GM21576 (cell line): ENCODE measurements around the gene DNAH1.

Source experiments
- ATAC-seq: cut with Tn5 transposase; IDR thresholded peaks from one replicate; pipeline ENCODE4 v1.9.1; 2021; ENCODE audit warnings: mild to moderate bottlenecking, moderate library complexity; ENCODE audit not compliant: unreplicated experiment

Gene DNAH1

DNA sequence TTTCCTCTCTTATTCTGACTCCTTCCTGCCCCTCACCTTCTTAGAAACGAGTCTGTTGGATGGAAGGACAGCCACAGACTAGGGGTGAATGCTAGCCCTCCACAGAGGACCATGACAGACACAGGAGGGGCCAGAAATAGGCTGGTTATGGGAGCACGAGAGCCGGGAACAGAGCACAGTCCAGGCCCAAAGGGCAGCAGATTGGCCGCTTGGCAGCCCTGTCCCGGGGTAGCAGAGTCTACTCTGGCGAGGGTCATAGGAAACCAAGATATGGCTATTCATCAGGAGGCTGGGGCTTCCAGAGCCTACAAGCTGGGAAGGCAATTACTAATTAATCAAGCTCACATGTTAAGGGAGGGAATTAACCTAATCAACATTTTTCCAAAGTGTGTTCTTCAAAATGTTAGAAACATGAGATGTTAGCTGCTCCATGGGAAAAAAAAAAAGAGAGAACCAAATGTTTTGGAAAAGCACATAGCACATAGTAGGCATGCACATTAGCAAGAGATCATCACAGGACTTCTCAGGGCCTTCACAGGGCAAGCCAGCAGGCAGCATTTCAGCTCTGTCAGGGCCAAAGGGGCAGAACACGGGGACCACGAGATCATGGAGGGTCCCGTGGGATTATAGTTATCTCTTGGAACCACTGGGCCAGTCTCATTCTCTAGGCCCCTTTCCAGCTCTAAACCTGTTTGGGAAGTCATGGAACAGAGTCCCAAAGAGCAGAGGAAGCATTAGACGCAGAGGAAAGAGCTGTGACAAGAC is 115.5 kb downstream of the DNAH1 start:
- ATAC-seq = no peak

DNA sequence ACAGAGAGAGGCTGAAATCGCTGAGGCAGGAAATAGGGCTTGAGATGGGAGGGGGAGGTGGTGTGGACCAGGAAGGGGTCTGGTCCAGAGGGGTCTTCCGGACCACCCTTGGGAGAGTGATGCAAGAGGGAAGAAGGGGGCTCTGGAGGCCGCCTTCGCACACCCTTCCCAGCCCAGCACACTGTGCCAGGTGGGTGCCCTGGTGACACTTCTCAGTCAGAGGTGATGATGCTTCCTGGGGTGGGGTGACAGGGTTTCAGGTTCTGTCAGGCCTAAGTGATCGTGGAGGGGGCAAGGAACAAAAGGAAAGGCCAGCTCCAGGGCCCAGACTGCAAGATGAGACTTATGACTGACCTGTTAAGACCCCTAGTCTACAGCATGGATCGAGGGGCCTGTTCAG is 116.1 kb downstream of the DNAH1 start:
- ATAC-seq = no peak

DNA sequence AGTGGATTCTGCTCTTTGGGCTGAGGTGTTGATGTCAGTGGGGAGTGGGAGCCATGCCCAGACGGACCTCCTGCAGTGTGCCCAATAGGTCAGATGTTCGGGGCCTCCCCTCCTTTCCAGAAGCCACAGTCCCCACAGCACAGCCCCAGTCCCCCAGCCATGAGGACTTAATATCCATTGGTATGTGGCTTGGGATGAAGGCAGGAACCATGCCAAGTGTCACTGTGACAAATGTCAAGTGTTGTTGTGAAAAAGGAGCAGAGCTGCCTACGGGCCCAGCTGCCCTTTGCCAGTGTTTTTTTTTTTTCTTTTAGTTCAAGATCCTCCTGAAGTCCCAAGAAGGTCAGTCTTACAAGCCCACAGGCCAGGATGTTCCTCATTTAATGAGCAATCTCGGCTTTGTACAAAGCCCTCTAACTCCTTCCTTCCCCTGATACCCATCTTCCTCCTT is 116.6 kb downstream of the DNAH1 start:
- no peak for ATAC-seq

DNA sequence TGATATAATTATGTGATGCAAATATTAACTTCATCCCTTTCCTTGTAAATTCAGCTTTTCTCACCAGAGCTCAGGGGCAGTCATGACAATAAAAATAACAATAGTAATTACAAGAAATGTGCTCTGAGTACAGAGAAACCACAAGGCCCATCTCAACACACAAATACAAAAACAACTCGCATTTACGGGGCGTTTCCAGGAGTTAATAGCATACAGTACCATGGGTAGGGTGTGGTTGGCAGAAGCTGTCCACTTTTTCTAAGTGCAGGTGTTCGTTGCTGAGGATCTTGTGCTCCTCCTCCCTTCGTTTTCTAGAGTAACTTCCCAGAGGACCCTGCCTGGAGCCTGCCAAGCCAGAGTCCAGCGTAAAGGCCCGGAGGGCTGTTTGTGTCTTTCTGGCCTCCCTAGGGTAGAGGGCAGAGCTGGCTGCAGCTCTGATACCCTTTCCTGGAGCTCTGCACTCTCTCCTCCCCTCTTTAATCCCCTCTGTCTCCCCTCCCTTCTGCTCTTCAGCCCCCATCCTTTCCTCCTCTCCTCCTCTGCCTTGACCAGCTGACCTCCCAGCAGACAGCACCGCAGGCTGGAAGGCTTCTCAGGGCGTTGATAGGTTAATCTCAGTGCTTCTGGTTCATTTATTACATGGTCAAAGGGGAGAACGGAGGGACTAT is 117.3 kb downstream of the DNAH1 start:
- ATAC-seq = no peak

DNA sequence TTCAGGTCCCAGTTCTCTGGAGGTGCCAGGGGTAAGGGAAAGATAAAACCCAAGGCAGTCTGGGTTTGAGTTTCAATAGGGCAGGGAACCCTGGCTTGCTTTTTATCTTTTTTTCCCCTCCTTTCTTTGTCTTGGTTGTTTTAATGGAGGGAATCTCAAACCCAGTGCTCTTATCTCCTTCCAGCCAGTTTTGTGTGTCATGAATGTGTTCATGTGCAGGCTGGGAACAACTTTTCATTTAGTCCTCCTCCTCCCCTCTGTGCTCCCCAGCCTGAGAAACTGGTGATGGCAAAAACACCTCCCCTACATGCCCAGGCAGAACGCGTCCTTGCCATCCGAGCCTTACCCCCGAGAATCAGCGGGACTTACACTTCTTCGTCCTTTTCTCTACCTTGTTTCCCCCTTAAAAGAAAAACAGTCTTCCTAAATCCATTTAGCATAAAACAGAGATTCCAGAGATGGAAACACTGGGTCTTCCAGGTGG is 117.9 kb downstream of the DNAH1 start:
- ATAC-seq = no peak

DNA sequence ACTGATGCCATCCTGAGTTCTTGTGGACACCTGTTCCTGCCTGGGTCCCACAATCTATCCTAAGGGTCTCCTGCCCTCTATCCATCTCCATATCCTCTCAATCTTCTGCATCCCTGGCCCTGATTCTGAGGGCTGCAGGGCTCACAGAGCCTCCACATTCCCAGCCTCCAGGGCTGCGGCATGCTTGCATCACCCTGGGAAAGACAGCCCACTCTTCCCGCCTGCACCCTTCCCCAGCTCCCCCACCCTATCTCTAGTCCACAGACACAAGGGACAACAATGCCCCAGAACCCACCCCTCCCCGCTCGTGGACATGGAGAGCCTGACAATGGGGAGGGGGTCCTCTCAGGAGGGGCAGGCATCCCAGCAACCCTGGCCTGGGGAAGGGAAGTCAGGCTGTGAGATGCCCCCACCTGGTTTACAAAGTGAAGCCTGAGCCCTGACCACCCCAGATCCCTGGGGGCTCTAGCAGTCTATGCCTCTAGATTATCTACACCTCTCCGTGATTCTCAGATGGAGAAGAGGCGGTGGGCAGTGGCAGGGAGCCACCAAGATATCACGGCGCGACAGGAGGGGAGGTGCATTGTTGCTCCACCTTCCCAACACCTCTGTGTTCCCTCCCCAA is 118.5 kb downstream of the DNAH1 start:
- ATAC-seq = no peak

DNA sequence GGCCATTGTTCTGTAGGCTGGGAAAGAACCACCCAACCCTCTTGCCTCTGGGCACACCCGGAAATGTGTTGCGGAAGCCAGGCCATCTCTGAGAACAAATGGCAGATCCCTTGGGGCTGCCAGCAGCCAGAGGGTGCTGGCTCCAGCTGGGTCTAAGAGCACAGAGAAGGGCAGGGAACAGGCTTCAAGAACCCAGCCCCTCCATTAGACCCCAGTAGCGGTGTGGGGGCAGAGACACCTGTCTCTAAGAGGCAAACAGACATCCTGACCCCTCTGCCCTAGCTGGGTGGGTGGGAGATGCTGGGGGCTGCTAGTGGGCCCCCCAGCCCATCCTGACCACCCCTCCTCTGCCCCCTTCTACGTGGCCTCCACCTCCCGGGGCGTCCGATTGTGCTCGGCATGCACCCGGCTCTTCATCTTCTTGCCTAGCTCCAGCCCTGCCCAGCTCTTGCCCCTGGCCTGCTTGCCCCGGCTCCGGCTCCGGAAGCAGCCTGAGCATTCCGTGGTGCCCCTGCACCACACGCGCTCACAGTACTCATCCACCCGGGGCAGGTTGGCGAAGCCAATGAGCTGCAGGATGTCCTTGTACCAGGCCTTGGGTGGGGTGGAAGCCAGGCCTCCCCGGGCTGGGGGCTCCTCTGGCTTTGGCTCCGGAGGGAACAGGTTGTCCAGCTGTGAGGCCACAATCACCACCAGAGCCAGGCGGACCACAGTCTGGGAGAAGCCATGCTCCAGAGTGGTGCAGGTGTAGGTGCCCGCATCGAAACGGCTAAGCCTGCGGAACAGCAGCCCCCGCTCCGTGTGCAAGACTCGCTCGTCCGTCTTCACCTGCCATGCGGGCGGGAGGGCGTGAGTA is 119.4 kb downstream of the DNAH1 start:
- ATAC-seq = no peak

DNA sequence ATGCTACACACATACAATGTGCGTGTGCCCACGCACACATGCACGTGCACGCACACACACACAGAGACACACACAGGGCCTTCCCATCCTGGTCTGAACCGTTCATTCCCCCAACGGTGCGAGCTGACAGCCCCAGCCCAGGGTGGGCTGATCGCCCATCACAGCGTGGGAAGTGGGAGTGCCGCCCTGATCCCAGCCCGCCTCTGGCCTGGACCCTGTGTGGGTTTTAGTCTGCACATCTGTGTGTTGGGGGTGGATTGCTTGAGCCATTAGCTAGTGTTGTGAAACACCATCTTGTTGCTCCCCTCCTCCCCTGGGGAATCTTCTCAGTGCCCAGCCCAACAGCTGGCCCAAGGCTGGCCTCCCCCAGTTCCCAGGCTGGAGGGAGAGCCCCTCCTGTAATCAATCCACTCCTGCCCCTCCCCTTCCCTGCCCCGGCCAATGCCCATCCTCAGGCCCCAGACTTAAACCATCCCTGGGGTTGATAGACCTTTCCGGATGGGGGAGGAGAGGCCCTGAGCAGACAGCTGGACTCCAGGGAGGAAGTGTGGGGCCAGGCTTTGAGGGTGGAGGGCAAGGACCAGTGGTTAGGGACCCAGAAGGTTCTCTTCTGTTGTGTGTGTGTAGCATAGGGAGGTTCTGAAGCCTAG is 120.5 kb downstream of the DNAH1 start:
- no peak for ATAC-seq

DNA sequence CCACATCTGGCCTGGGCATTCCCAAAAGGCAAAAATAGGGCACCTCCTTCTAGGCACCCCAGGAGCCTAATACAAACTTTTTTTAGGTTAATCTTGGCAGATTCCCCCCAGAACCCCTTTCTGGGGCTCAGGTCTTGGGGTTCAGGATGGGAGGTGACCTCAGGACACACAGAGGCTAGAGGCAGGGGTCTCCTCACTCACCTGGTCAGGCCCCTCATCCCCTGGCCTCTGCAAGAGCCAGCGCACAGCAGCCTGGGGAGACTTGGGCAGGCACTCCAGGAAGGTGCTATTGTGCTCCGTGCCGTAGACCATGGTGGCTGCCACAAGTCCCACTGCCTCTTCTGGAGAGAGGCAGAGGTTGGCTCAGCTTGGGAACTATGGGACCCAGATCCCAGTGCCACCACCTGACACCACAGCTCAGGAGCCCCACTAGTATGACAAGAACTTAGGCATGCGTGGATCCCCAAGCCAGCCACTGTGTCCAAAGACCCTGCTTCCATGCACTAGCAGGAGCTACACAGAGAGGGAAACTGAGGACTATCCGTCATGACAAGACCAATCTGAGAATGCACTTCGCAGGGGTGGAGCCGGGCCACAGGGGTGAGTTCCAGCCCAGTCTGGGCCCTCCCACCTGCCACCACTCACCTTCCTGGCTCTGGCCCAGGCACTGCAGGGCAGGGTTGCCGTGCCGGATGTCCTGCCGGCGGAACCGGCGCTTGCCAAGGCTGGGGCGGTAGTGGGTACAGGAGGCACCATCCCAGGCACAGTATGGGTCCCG is 121.4 kb downstream of the DNAH1 start:
- no peak for ATAC-seq

DNA sequence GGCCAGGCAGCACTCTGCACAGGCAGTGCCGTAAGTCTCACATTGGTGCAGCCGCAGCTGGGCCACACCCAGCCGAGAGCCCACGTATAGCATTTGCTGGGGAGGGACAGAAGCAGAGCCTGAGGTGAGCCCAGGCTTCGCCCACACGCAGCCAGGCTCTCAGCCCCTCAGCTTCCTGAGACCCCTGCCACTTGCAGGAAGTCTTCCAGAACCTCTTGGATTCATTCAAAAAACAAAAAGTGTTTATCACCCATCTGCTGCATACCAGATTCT is 121.9 kb downstream of the DNAH1 start:
- no peak for ATAC-seq

DNA sequence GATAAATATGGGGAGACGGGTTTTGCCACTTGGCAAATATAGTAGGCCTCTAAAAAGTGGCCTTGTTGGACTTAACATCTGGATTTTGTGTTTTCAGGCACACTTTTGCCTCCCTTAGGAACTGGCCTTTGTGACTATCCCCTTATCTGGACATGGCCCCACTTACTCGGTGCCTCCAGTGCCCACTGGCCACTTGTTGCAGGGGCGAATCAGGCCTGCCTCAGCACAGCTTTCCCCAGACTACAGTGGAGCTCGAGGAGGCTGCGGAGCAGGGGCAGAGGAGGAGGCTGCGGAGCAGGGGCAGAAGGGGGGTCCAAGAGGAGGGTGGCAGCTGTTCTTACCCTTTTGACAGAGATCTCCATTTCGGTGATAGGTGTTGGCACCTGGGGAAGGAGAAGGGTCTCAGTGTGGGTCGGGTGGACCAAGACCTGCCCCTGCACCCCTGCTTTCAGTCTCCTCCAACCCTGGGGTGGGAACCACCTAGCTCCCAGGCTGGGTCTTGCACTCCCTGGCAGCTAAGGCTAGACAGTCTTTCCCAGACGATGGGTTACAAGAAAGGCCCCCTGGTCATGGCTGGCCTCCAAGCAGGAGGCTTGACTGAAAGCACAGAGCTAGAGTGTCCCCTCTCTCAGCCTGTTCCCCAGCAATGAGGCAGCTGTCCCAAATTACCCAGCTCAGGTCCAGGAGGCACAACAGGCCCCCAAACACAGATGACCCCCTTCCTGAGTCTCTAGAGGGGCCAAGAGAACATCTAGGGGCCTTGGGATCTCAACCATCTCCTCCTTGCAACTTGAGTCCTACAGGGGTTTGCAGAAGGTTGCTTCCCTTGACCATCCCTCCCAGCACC is 122.7 kb downstream of the DNAH1 start:
- no peak for ATAC-seq

DNA sequence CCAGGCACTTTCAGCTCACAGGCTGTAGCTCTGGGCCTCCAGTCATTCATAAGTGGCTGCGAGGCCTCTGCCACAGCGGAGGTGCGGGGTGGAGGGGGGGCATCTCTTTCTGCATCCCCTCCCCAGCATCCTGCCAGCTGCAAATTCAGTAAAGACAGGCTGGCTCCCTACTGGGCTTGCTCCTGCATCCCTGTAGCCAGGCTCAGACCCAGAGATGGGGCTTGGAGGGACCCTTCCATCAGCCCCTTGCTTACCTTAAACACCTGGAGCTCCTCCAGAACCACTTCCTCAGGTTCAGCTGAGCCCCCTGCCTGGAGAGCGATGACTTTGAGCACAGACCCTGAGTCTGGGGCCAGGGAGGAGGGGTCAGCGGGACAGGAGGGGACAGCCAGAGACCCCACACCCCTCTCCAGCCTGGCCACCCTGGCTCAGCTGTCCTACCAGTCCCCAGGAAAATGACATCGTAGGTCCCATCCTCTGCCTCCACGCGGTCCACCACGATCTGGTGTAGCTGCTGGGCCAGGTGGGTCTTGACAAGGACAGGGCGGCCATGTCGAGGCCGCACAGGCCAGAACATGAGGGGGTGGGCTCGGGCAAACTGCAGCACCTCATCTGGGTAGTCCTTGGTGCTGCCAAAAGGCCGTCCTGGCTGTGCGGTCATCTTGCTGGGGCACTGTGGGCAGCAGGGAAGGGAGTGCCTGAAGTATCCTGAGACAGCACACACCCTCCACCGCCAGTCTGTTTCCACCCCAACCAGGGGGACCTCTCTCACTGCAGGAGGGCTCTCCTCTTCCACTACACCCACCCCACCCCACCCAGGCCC is 123.5 kb downstream of the DNAH1 start:
- ATAC-seq = no peak

DNA sequence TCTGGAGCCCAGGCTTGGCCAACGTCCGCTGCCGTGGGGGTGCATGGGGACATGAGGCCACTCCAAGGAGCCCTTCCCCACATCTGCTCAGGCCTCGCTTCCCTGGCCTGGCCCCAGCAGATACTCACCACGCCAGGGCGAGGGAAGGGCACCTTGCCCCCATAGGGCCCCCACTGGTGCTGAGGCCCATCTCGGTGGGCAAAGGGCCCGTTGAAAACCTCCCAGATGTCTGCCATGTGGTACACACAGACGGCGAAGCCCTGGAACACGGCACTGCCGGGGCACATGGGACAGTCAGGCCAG is 124.1 kb downstream of the DNAH1 start:
- ATAC-seq = no peak

DNA sequence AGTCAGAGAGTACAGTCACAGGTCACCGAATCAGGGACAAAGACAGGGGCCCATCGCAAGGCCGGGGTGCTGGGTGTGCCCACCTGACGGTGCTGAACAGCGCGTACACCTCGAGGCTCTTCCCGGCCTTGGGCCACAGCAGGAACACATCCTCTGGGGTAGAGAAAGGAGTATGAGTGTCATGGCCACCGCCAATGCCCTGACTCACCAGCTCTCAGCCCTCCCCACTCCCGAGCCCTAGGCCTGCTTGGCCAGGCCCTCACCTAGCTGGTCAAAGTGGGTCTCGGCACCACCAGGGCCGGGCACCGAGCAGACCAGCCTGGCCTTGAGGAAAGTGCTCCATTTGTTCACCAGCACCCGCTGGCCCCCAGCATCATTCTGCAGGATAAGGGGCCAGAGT is 124.6 kb downstream of the DNAH1 start:
- no peak for ATAC-seq

DNA sequence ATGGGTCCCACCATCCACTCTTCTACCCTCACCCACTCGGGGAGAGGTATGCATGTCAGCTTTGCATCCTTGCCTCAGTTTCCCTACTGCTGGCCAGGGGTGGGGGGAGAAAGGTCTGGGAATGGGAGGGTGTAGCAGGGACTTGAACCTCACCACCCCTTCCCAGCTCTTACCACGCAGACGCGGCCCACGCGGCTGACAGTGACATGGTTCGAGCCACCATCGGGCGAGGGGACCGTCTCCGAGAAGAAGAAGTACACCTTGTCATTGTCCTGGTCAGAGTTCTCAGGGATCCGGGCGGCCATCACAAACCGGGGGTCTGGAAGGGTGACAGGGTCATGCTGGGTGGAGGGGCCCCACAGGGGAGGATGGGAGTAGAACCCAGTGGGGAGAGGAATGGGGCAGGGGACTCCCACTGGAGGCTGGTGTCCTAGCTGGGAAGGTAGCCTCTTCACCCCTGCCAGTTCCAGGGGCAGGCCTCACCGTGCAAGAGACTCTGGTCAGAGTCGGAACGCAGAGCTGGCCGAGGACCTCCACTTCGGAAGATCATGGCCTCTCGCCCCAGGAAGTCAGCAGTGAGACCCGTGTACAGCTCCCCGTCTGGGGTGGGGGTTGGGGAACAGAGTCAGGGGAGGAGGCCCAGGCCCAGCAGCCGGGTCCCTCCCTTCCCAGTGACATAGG is 125.1 kb downstream of the DNAH1 start:
- no peak for ATAC-seq

DNA sequence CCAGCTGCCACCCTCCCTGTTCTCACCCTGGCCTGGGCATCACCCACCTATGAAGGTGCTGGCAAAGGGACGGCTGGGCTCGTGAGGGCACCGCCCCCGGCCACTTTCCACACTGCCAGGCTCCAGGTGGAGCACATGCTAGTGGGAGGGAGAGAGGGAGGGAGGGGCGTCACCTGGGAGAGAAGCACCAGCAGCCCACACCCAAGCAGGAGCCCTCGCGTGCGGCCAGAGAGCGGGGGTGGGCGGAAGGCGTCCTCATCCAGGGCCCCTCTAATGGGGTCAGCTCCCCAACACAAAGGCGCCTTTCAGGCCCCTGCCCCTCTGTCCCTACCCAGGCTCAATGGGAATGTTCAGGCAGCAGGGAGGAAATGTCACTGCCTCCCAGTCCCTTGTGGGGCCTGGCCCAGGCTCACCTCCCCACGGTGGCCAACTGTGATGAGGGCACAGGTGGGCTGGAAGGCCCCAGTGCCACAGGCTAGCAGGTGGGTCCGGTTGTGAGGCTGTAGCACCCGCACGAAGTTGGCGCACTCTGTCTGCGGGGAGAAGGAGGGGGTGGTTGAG is 125.7 kb downstream of the DNAH1 start:
- ATAC-seq = no peak

DNA sequence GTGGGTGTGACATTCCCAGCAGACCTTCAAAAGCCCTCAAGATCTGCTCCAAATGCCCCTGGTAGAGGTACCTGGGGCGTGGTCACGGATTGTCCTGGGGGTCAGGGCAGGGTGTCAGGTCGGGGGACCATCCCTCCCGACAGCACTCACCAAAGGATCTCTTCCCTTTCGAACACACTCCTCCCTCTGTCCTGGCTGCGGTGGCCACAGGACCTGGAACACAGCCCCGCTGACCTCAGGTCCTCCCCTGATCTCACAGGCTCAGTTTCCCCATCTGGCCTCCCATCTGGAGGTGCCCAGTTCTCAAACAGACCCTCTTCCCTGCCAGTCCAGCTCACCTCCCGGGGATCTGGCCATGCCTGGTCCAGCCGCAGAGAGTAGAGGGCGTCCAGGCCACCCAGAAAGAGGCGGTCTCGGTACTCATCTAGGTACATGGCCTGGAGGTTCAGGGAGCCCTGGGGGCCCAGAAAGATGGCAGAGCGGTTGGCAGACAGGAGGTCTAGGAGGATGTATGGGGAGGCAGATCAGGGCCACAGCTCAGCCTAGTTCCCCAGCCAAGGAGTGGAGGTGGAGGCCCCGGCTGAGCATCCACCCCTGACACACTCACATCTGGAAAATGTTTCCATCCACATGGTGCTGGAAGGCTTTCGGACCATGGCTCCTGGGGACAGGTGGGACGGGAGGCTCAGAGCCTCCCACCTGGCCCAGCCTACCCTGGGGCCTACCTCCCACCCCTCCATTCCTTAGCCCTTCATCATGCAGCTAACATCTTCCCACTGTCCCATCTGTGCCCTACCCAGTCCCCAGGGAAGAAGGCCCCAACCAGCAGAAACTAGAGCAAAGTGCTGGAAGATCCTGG is 126.5 kb downstream of the DNAH1 start:
- no peak for ATAC-seq
